Left ventricle myocardium inferior (tissue), 1 donor: ENCODE results near the gene SV2A. TPM values are rescaled to one million over a fixed set of nuclear protein-coding genes. Genes with fewer than 3 reads are reported as not detected.

Experiments
- DNase-seq: peaks from one replicate; pipeline ENCODE4 v3.0.0-alpha.2; 2020
- H3K27ac ChIP-seq: fragments of 200-600 bp; replicated peaks from 2 replicates; pipeline ENCODE4 v1.8.0; 2021
- H3K27me3 ChIP-seq: fragments of 200-600 bp; 2 replicates; pipeline ENCODE4 v1.8.0; 2021; ENCODE audit warnings: low read depth
- H3K36me3 ChIP-seq: fragments of 200-600 bp; 2 replicates; pipeline ENCODE4 v1.8.0; 2021
- H3K4me1 ChIP-seq: fragments of 200-600 bp; 2 replicates; pipeline ENCODE4 v1.8.0; 2021
- H3K4me3 ChIP-seq: fragments of 200-600 bp; 2 replicates; pipeline ENCODE4 v1.8.0; 2021; ENCODE audit warnings: mild to moderate bottlenecking, moderate library complexity
- H3K9me3 ChIP-seq: fragments of 200-600 bp; replicated peaks from 2 replicates; pipeline ENCODE4 v1.8.0; 2021
- CTCF ChIP-seq: fragments of 200-600 bp; IDR thresholded peaks from 2 replicates; pipeline ENCODE4 v1.8.0; 2021; ENCODE audit warnings: antibody characterized with exemption, mild to moderate bottlenecking, borderline replicate concordance
- intact Hi-C: fragments of 100-400 bp; cut with micrococcal nuclease; formaldehyde crosslinking; loops from one replicate; pipeline ENCODE4 v1.11.0; 2022
- total RNA-seq: library from RNA; stranded (reverse); fragmentation: NEBNext Ultra II Directional; extraction: Animal tissue kit (Norgen Biotek cat#: 25700); gene quantifications from one replicate; pipeline ENCODE4 v1.2.1, GENCODE V29; 2021
- donor health status: DM: no; HTN: yes; CAD: no; lungs with severe emphysema.

SV2A gene
- total RNA-seq, 1 donor from 2014 or later = 0.44 TPM

- Histone ChIP-seq H3K36me3 (no peaks in the 10 kb centered on the region), H3K27ac (no peak overlapping the region)
- no peak for DNase-seq
These were observed 2.0 kb downstream of the SV2A start for GRCh38 chr1:149915429-149916192.

GRCh38 chr1:149914545-149914944, 3.1 kb downstream of the SV2A start:
- no peak overlapping the region for H3K27ac ChIP-seq
- H3K27me3 ChIP-seq = peaks cover 23% of the 10 kb centered on the region
- H3K4me1 ChIP-seq = peaks cover 10% of the 10 kb centered on the region
- no peaks in the 10 kb centered on the region for H3K36me3 ChIP-seq
- no peak for TF ChIP-seq CTCF
- intact Hi-C loops = no loop called here
- no peaks in the 10 kb centered on the region for H3K9me3 ChIP-seq
- no peak overlapping the region for H3K4me3 ChIP-seq
- DNase-seq = no peak

More at GRCh38 chr1:149915429-149916192, 2.0 kb downstream of the SV2A start:
- Histone ChIP-seq H3K27me3 (peaks cover 23% of the 10 kb centered on the region), H3K4me1 (peaks cover 10% of the 10 kb centered on the region), H3K4me3 (no peak overlapping the region), H3K9me3 (no peaks in the 10 kb centered on the region)
- intact Hi-C loops = no loop called here
- TF ChIP-seq CTCF = no peak

DNA sequence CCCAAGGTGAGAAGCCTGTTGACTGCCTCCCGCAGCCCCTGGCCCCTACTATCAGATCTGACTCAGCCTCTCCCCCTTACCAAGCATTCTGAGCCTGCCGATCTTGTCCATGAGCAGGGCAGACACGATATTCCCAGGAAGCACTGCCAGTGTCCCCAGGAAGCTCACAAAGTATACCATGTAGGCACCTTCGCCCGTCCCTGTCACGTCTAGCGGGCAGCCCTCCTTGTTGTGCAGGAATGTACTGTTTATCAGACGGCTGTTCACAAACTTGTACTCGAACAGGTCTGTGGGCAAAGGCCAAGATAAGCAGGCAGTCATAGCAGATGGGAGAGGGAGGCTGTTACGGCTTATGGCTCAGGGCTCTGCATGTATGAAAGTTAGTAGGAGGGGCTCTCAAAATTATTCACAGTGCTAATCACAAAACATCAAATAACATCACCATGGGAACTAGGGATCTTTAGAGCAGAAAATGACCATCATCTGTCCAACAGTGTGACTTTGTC, 11.0 kb downstream of the SV2A start:
- peaks cover 7% of the 10 kb centered on the region for H3K27me3 ChIP-seq
- H3K9me3 ChIP-seq = no peaks in the 10 kb centered on the region
- H3K36me3 ChIP-seq = no peaks in the 10 kb centered on the region
- intact Hi-C loops = no loop called here
- H3K27ac ChIP-seq = no peak overlapping the region
- no peak overlapping the region for H3K4me3 ChIP-seq
- DNase-seq = no peak
- no peak for TF ChIP-seq CTCF
- H3K4me1 ChIP-seq = no peaks in the 10 kb centered on the region

DNA sequence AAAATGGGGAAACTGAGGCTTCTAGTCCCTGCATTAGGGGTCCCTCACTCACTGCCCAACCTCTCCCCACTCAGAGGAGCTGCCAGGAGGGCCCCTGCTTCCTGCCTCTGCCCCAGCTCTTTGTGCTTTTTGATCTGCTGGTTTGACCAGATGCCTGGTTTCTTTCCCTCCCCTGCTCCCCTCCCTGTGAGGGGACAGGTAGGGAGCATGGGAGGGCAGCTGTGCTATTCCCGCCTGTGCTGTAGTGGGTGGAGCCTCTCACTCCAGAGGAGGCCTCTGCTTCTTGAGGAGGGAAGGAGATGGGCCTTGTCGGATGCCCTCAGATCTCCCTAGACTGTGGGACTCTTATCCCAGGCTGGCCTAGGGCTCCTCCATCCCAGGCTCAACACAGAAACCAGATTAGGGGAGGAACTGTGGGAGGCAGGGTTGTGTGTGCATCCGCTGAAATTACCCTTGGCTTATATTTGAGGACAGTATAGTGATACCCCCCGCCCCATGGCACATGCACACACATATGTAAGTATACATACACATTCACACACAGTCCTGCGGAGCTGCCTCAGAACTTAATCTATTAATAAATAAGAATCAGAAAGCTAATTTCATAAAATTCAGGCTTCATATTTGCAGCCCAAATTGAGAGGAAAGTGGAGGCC, 13.7 kb downstream of the SV2A start:
- DNase-seq = no peak
- intact Hi-C loops = no loop called here

More for the DNA sequence above, 13.7 kb downstream of the SV2A start:
- H3K4me1 ChIP-seq = peaks cover 18% of the 10 kb centered on the region
- no peak overlapping the region for H3K27ac ChIP-seq
- no peak overlapping the region for H3K4me3 ChIP-seq
- no peak for TF ChIP-seq CTCF
- no peaks in the 10 kb centered on the region for H3K9me3 ChIP-seq
- peaks cover 4% of the 10 kb centered on the region for H3K27me3 ChIP-seq
- no peaks in the 10 kb centered on the region for H3K36me3 ChIP-seq
